ENCODE measurements around the gene IL1RAPL2. TPM values are rescaled to one million over a fixed set of nuclear protein-coding genes. Genes with fewer than 3 reads are reported as not detected.

The IL1RAPL2 gene
- total and polyA plus RNA-seq, 3 experiments from 2014 or later: not detected

- Mint-ChIP-seq H3K4me3 (no peak overlapping the region), H3K36me3 (no peaks in the 10 kb centered on the region), H3K4me1 (no peaks in the 10 kb centered on the region), H3K27me3 (peaks cover 12 to 16% of the 10 kb centered on the region in 2 donors), H3K9me3 (peaks cover 0 to 4% (median 0%) of the 10 kb centered on the region in 5 donors), H3K27ac (no peak overlapping the region)
- Histone ChIP-seq H3K9me3 (ENCODE audit: low read length) (no peaks in the 10 kb centered on the region), H3K27me3 (ENCODE audit: insufficient read depth, low read length, poor library complexity, severe bottlenecking) (no peaks in the 10 kb centered on the region), H3K4me3 (ENCODE audit: low read length) (no peak overlapping the region), H3K4me1 (ENCODE audit: insufficient read depth, low read length) (no peaks in the 10 kb centered on the region), H3K36me3 (ENCODE audit: insufficient read depth, low read length) (no peaks in the 10 kb centered on the region), H3K27ac (ENCODE audit: low read depth, low read length) (no peak overlapping the region)
- DNase-seq: no peak
- POLR2A ChIA-PET: no interaction called here
- CTCF ChIA-PET: no interaction called here
Observed at GRCh38 chrX:104567506-104567905, 1.5 kb downstream of the IL1RAPL2 start.

- Mint-ChIP-seq H3K4me1 (no peaks in the 10 kb centered on the region), H3K36me3 (no peaks in the 10 kb centered on the region)
Observed at GRCh38 chrX:104568304-104568915, 2.4 kb downstream of the IL1RAPL2 start.

GRCh38 chrX:104618106-104618895 lies 52.3 kb downstream of the IL1RAPL2 start:
- no peak for DNase-seq
- Mint-ChIP-seq H3K9me3 (peaks cover 0 to 5% (median 0%) of the 10 kb centered on the region in 5 donors), H3K4me3 (no peak overlapping the region), H3K27me3 (peaks cover 0 to 2% of the 10 kb centered on the region in 2 donors), H3K27ac (no peak overlapping the region), H3K36me3 (no peaks in the 10 kb centered on the region), H3K4me1 (no peaks in the 10 kb centered on the region)
- ChIA-PET POLR2A (no interaction called here), CTCF (no interaction called here)
- Histone ChIP-seq H3K4me1 (ENCODE audit: insufficient read depth, low read length) (no peaks in the 10 kb centered on the region), H3K9me3 (ENCODE audit: low read length) (no peaks in the 10 kb centered on the region), H3K27me3 (ENCODE audit: insufficient read depth, low read length, poor library complexity, severe bottlenecking) (no peaks in the 10 kb centered on the region), H3K4me3 (ENCODE audit: low read length) (no peak overlapping the region), H3K27ac (ENCODE audit: low read depth, low read length) (no peak overlapping the region), H3K36me3 (ENCODE audit: insufficient read depth, low read length) (no peaks in the 10 kb centered on the region)

More at GRCh38 chrX:104568304-104568915, 2.4 kb downstream of the IL1RAPL2 start:
- POLR2A ChIA-PET: no interaction called here
- Histone ChIP-seq H3K9me3 (ENCODE audit: low read length) (no peaks in the 10 kb centered on the region), H3K27ac (ENCODE audit: low read depth, low read length) (no peak overlapping the region), H3K27me3 (ENCODE audit: insufficient read depth, low read length, poor library complexity, severe bottlenecking) (no peaks in the 10 kb centered on the region), H3K4me3 (ENCODE audit: low read length) (no peak overlapping the region), H3K4me1 (ENCODE audit: insufficient read depth, low read length) (no peaks in the 10 kb centered on the region), H3K36me3 (ENCODE audit: insufficient read depth, low read length) (no peaks in the 10 kb centered on the region)
- H3K27me3 Mint-ChIP-seq: peaks cover 12 to 16% of the 10 kb centered on the region in 2 donors
- no peak overlapping the region for H3K27ac Mint-ChIP-seq
- CTCF ChIA-PET: no interaction called here
- no peak overlapping the region for H3K4me3 Mint-ChIP-seq
- DNase-seq: no peak
- peaks cover 0 to 4% (median 0%) of the 10 kb centered on the region in 5 donors for H3K9me3 Mint-ChIP-seq

GRCh38 chrX:104621781-104622180 lies 55.8 kb downstream of the IL1RAPL2 start:
- POLR2A ChIA-PET: no interaction called here
- CTCF ChIA-PET: no interaction called here
- DNase-seq: no peak
- Histone ChIP-seq H3K27ac (ENCODE audit: low read depth, low read length) (no peak overlapping the region), H3K27me3 (ENCODE audit: insufficient read depth, low read length, poor library complexity, severe bottlenecking) (no peaks in the 10 kb centered on the region), H3K9me3 (ENCODE audit: low read length) (no peaks in the 10 kb centered on the region), H3K4me3 (ENCODE audit: low read length) (no peak overlapping the region), H3K4me1 (ENCODE audit: insufficient read depth, low read length) (no peaks in the 10 kb centered on the region), H3K36me3 (ENCODE audit: insufficient read depth, low read length) (no peaks in the 10 kb centered on the region)
- H3K4me3 Mint-ChIP-seq: no peak overlapping the region
- peaks cover 0 to 3% (median 0%) of the 10 kb centered on the region in 5 donors for H3K9me3 Mint-ChIP-seq
- H3K36me3 Mint-ChIP-seq: no peaks in the 10 kb centered on the region
- no peaks in the 10 kb centered on the region for H3K4me1 Mint-ChIP-seq
- H3K27ac Mint-ChIP-seq: no peak overlapping the region
- H3K27me3 Mint-ChIP-seq: no peaks in the 10 kb centered on the region

GRCh38 chrX:104641176-104641575 lies 75.2 kb downstream of the IL1RAPL2 start:
- no peak overlapping the region for H3K27ac Mint-ChIP-seq
- H3K4me3 Mint-ChIP-seq: no peak overlapping the region
- H3K9me3 Mint-ChIP-seq: peaks cover 0 to 14% (median 6%) of the 10 kb centered on the region in 5 donors
- no peaks in the 10 kb centered on the region for H3K36me3 Mint-ChIP-seq
- no peak for DNase-seq
- Histone ChIP-seq H3K9me3 (ENCODE audit: low read length) (no peaks in the 10 kb centered on the region), H3K4me3 (ENCODE audit: low read length) (no peak overlapping the region), H3K27me3 (ENCODE audit: insufficient read depth, low read length, poor library complexity, severe bottlenecking) (no peaks in the 10 kb centered on the region), H3K27ac (ENCODE audit: low read depth, low read length) (no peak overlapping the region), H3K4me1 (ENCODE audit: insufficient read depth, low read length) (no peaks in the 10 kb centered on the region), H3K36me3 (ENCODE audit: insufficient read depth, low read length) (no peaks in the 10 kb centered on the region)
- H3K4me1 Mint-ChIP-seq: no peaks in the 10 kb centered on the region
- ChIA-PET POLR2A (no interaction called here), CTCF (no interaction called here)
- peaks cover 0 to 11% of the 10 kb centered on the region in 2 donors for H3K27me3 Mint-ChIP-seq

GRCh38 chrX:104647084-104647483 lies 81.1 kb downstream of the IL1RAPL2 start:
- H3K36me3 Mint-ChIP-seq: no peaks in the 10 kb centered on the region
- no peak overlapping the region for H3K4me3 Mint-ChIP-seq
- POLR2A ChIA-PET: no interaction called here
- H3K9me3 Mint-ChIP-seq: peaks cover 0 to 4% (median under 1%) of the 10 kb centered on the region in 5 donors
- no peak overlapping the region for H3K27ac ChIP-seq (ENCODE audit: low read depth, low read length)
- H3K27me3 ChIP-seq (ENCODE audit: insufficient read depth, low read length, poor library complexity, severe bottlenecking): no peaks in the 10 kb centered on the region
- no peak overlapping the region for H3K4me3 ChIP-seq (ENCODE audit: low read length)
- no peak for DNase-seq
- H3K36me3 ChIP-seq (ENCODE audit: insufficient read depth, low read length): no peaks in the 10 kb centered on the region
- CTCF ChIA-PET: no interaction called here
- H3K4me1 ChIP-seq (ENCODE audit: insufficient read depth, low read length): no peaks in the 10 kb centered on the region
- no peaks in the 10 kb centered on the region for H3K9me3 ChIP-seq (ENCODE audit: low read length)
- peaks cover 0 to 6% of the 10 kb centered on the region in 2 donors for H3K27me3 Mint-ChIP-seq
- H3K27ac Mint-ChIP-seq: no peak overlapping the region
- H3K4me1 Mint-ChIP-seq: no peaks in the 10 kb centered on the region

- Mint-ChIP-seq H3K27me3 (peaks cover 0 to 5% of the 10 kb centered on the region in 2 donors), H3K36me3 (no peaks in the 10 kb centered on the region), H3K4me1 (no peaks in the 10 kb centered on the region), H3K9me3 (peaks cover 0 to 4% (median 0%) of the 10 kb centered on the region in 5 donors), H3K4me3 (no peak overlapping the region), H3K27ac (no peak overlapping the region)
- Histone ChIP-seq H3K27me3 (ENCODE audit: insufficient read depth, low read length, poor library complexity, severe bottlenecking) (no peaks in the 10 kb centered on the region), H3K4me1 (ENCODE audit: insufficient read depth, low read length) (no peaks in the 10 kb centered on the region), H3K27ac (ENCODE audit: low read depth, low read length) (no peak overlapping the region), H3K36me3 (ENCODE audit: insufficient read depth, low read length) (no peaks in the 10 kb centered on the region), H3K9me3 (ENCODE audit: low read length) (no peaks in the 10 kb centered on the region), H3K4me3 (ENCODE audit: low read length) (no peak overlapping the region)
- ChIA-PET CTCF (no interaction called here), POLR2A (no interaction called here)
- DNase-seq: no peak
Observed at GRCh38 chrX:104659005-104659744, 93.2 kb downstream of the IL1RAPL2 start.

- H3K27ac Mint-ChIP-seq: no peak overlapping the region
- no peaks in the 10 kb centered on the region for H3K36me3 ChIP-seq (ENCODE audit: insufficient read depth, low read length)
- DNase-seq: no peak
- CTCF ChIA-PET: no interaction called here
- no peak overlapping the region for H3K27ac ChIP-seq (ENCODE audit: low read depth, low read length)
- H3K4me3 Mint-ChIP-seq: no peak overlapping the region
- peaks cover 0 to 4% (median 0%) of the 10 kb centered on the region in 5 donors for H3K9me3 Mint-ChIP-seq
- no peaks in the 10 kb centered on the region for H3K27me3 ChIP-seq (ENCODE audit: insufficient read depth, low read length, poor library complexity, severe bottlenecking)
- POLR2A ChIA-PET: no interaction called here
- no peaks in the 10 kb centered on the region for H3K36me3 Mint-ChIP-seq
- no peak overlapping the region for H3K4me3 ChIP-seq (ENCODE audit: low read length)
- H3K9me3 ChIP-seq (ENCODE audit: low read length): no peaks in the 10 kb centered on the region
- H3K4me1 Mint-ChIP-seq: no peaks in the 10 kb centered on the region
- H3K4me1 ChIP-seq (ENCODE audit: insufficient read depth, low read length): no peaks in the 10 kb centered on the region
- peaks cover 0 to 4% of the 10 kb centered on the region in 2 donors for H3K27me3 Mint-ChIP-seq
Observed at GRCh38 chrX:104660092-104660491, 94.1 kb downstream of the IL1RAPL2 start.

All from CD8-positive, alpha-beta memory T cell (primary cell).